GM18498 (cell line): ENCODE results near the gene DCUN1D2.
A peak's percentile ranks its signal among the peaks of the same experiment; 100 is the strongest.
"Not testable (repeated sequence)": the region's sequence is repeated elsewhere in the genome, so short reads cannot be mapped to it uniquely, and the experiment has no call there.

Experiments
- ATAC-seq: cut with Tn5 transposase; IDR thresholded peaks from one replicate; pipeline ENCODE4 v1.9.1; 2021; ENCODE audit warnings: mild to moderate bottlenecking, moderate library complexity; ENCODE audit not compliant: unreplicated experiment

Gene DCUN1D2

DNA sequence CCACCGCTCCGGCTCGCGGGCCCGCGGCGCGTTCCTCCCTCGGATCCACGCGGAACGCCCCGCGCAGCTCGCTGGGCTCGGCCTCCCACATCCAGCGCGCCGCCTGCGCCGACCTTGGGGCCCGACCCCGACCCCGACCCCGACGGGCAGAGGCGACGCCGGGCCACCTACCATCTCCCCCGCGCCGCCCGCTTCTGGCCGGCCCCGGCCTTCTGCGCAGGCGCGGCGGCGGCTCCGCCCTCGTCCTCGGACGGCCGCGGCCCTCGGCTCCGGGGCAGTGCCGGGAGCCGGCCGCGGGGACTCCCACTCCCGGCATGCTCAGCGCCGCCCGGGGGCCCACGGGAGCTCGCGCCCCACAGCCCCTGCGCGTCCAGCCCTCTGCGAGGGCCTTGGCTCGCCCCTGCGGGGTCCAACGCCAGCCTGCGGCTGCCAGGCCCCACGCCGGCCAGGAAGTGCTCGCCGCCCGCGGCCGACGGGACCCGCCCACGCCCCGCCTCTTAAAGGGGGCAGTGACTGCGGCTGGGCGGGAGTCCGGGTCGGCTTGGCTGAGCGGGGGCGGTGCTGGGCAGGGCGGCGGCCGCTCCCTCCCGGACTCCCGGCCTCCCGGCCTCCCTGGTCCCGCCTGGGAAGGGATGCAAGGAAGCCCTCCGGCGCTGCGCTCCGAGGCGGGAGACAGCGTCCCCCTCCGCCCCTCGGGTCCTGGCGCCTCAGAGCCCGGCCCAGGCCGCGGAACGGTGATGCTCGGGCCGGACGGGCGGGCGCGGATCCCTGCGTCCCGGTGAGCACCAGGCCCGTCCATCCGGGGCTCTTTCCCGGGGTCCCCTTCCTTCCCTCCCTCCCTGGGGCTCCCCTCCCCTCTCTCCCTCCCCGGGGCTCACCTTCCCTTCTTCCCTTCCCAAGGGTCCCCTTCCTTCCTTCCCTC lies at the start of gene DCUN1D2:
TSS of gene DCUN1D2 (minus strand) at position 216 of the 922 bp plus-strand sequence. CDS start at position 174, 42 bp downstream.
- peak; percentile 89 for ATAC-seq

DNA sequence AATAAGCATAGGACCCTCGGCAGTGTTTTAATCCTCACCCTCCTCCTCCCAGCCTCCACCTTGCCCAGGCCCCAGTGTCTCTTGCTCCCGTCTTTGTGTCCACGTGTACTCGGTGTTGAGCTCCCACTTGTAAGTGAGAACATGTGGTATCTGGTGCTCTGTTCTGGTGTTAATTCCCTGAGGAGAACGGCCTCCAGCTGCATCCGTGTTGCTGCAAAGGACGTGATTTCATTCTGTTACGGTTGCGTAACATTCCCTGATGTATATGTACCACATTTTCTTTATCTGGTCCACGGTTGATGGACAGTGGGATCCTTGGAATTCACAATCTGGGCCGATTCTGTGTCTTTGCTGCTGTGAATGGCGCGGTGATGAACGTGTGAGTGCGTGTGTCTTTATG lies 49.3 kb upstream of the DCUN1D2 start:
- ATAC-seq: no peak

DNA sequence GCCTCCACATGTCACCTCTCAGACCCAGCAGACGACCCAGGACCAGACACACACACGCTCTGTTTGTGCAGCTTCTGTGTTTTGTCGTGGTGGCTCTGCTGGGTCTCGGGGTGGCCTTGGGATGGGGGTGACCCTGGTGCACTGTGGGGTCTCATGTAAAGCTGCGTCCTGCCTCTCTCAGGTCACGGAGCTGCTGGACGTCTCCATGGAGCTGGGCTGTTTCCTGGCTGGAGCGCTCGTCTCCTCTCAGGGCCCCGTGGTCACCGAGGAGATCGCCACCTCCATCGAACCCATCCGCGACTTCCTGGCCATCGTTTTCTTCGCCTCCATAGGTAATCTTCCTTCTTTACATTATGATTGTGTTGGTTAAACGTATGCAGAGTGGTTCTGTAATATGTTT lies 48.7 kb upstream of the DCUN1D2 start:
- ATAC-seq: no peak

DNA sequence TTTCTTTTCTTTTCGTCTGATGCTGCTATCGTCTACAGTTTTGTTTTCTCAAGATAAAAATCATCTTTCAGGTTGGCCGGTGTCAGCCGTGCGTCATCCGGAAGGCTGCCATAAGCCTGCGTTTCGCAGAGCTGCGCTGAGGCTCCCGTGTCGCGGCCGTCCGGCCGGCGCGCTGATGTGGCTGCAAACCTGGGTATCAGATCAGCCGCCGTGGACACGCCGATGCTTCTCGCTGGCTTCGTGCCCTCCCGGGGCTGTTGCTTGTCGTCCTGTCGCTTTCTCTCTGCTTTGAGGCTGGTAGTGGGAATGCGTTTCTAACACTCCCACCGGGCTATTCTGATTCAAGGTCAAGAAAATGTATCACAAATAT lies 48.2 kb upstream of the DCUN1D2 start:
- no peak for ATAC-seq

DNA sequence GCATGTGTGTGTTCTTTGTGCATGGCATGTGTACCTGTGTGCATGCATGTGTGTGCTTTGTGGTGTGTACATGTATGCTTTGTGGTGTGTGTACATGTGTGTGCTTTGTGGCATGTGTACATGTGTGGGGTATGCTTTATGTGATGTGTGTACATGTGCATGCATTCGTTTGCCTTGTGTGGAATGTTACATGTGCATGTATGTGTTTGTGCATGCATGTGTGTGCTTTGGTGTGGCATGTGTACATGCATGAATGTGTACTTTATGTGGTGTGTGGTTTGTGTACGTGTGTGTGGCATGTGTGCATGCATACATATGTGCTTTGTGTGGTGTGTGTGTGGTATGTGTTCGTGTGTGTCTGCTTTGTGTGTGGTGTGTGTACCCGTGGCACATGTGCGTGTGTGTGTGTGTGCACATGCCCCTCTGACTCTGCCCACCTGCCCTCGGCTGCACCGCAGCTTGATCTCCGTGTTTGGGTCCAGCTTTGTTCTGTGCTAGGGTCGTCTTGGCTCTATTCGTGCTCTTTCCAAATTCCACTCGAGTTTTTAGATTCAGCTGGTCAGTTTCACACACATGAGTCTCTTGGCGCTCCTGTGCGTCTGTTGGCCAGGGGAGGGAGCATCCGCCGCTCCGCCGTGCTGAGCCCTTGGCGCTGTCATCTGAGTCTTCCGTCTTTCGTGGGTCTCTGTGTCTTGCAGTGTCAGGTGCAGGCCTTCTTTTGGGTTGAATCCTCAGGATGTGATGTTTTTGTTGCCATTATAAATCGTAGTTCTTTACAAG lies 47.6 kb upstream of the DCUN1D2 start:
- no peak for ATAC-seq

DNA sequence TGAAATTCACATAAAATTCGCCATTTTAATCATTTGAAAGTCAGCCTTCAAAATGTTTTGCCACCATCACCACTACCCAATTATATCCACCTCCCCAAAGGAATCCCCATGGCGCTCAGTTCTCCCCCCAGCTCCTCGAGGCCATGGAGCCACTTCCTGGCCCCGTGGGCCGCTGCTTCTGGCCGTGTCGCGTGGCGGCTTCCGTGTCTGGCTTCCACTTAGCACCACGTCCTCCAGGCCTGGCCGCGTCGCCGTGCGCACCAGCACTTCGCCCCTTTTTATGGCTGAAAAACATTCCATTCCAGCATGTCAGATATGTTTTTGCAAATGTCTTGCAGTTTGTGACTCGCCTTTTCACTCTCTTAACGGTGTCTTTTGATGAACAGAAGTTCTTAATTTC lies 46.7 kb upstream of the DCUN1D2 start:
- ATAC-seq: no peak

DNA sequence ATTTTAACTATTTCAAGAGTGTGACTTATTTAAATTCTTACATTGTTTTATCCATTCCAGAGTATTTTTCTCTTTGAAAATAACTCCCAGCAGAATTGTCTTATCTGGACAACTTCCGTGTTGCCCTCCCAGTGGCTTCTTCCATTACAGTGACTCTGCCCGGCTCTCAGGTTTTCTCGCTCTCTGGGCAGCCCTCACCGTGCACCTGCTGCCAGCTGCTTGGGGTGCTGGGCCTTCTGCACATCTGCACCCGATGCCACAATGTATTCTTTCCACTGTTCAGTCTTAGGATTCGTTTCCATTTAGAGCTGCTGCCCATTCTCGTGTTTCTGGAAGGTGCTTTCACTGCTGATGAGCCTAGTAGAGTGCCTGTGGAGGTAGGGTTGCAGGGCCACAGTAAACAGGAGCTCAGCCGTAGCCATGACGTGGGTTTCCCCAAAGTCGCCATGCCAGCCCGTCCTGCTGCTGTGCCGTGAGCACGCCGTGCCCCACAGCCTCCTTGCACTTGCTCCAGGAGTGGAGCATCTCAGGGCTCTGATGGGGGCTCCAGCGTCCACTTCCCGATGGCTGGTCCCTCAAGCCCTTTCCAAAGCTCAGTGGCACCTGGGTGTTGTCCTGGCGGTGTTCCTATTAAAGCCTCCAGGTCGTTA lies 46.1 kb upstream of the DCUN1D2 start:
- no peak for ATAC-seq

DNA sequence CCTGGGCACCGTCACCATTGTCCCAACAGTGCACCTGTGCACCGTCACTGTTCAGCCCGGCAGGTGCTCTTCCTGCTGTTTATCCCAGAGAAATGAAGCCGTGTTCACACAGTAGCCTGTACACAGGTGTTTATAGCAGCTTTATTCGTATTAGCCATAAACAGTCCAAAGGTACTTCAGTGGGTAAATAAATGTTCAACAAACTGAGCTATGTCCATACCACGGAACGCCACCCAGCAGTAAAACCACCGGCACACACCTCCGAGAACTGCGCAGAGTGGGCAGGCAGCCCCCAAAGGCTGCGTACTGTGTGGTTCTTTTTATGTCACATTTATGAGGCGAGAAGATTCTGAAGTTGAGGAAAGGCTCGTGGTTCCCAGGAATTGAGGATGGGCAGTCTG lies 44.9 kb upstream of the DCUN1D2 start:
- no peak for ATAC-seq

DNA sequence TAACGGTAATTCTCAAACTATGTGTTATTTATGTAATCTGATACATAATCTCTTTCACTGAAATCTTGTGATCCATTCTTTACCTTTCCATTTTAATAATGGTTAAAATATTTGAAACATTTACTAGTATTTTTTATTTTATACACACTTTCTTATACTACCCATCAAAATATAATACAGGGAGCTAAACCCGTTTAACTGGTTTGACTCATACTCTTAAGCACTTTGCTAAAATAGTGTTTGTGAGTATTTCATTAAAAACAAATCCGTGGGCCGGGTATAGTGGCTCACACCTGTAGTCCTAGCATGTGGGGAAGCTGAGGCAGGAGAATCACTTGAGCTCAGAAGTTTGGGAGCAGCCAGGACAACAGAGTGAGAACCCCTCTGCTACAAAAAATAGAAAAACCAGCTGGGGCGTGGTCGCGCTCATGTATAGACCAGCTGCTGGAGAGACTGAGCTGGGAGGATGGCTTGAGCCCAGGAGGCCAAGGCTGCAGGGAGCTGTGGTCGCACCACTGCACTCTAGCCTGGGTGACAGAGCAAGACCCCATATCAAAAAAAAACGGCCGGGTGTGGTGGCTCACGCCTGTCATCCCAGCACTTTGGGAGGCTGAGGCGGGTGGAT lies 43.8 kb upstream of the DCUN1D2 start:
- ATAC-seq: no peak

DNA sequence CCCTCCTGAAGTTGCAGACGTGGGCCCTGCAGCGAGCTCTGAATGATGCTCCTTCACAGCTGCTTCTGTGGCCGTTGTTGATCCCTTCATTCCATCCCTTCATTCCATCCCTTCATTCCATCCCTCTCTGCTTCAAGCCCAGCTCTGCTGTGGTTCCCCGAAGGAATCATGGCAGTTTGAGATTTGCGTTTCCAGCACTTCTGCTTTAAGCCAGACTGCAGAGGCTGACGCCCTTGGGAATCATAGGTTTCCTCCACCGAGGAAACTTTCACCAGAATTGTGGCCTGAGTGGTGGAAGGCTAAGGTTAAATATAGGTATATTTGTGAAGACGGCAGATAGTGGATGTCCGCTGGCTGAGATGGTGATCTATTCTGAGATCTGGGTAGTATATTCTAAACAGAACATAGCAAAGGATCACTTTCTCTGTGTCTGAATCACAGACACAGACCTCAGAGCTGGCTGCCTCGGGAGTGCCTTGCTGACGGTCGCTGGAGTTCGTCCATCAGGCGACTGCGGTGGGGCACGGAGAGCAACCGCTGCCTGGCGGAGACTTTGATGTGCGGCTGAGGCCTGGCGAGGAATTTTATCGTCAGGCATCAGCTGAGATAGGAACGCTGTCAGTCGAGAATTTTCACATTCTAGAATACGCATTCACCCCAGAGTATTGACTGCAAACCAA lies 42.8 kb upstream of the DCUN1D2 start:
- no peak for ATAC-seq

DNA sequence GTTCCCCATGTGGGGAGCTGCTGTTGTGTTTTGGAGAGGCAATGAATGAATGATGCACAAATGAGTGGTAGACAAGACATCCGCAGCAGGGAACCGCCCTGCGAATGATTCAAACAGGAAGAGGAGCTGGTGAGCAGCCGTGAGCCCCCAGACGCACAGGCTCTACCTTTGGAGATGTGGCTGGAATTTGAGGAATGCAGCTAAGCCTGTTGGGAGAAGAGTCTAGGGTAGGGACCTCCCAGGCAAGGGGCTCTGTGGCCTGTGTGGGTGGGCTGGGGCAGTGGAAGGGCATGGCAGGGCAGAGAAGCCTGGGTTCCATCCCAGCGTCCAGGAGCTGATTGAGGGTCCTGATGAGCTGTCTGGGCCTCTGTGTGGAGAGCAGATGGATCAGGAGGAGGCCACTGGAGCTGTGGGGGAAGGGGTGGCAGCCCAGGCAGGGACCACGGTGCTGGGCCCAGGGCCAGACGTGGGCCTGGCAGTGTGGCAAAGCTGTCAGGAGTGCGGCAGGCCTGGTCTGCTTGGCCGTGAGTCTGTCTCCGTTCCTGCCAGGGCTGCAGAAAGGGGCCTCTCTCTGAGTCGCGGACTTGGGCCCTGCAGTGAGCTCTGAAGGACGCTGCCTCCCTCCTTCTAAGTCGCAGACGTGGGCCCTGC lies 41.8 kb upstream of the DCUN1D2 start:
- no peak for ATAC-seq

DNA sequence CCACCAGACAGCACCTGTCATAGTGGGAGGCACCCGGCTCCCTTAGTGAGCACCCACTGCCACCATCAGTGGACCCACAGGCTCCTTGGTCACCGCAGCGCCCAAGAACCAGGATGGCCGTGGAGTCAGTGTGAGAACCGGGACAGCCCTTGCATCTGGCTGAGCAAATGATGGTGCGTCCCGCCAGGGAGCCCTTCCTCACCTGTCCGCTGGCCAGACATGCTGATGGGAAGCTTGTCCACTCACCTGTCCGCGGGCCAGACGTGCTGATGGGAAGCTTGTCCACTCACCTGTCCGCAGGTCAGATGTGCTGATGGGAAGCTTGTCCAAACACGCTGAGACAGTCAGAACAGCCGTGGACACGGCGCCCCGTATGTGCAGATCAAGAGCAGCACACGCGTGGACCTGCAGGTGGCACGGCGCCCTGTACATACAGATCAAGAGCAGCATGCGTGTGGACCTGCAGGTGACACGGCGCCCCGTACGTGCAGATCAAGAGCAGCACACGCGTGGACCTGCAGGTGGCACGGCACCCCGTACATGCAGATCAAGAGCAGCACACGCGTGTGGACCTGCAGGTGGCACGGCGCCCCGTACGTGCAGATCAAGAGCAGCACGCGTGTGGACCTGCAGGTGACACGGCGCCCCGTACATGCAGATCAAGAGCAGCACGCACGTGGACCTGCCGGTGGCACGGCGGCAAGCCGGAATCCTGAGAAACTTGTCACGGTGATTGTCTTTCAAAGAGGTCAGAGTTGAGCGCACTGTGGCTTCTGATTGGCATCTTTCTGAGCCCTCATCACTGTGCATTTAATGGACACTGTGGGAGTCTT lies 40.7 kb upstream of the DCUN1D2 start:
- no peak for ATAC-seq

DNA sequence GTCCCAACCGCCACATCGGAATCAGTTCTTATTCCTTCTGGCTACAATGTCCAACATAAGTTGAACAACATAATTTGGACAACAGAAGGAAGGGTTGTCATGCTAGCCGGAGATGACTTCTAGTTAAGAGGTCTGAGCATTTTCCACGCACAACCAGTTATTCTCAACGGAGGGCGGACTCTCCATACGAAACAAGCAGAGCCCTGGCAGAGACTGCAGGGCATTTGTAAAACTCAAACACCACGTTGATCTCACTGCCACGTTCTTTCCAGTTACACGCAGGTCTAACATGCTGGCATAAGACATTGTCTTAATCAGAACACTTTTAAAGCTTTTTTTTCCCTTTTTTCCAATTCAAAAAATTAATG lies 38.3 kb upstream of the DCUN1D2 start:
- no peak for ATAC-seq

DNA sequence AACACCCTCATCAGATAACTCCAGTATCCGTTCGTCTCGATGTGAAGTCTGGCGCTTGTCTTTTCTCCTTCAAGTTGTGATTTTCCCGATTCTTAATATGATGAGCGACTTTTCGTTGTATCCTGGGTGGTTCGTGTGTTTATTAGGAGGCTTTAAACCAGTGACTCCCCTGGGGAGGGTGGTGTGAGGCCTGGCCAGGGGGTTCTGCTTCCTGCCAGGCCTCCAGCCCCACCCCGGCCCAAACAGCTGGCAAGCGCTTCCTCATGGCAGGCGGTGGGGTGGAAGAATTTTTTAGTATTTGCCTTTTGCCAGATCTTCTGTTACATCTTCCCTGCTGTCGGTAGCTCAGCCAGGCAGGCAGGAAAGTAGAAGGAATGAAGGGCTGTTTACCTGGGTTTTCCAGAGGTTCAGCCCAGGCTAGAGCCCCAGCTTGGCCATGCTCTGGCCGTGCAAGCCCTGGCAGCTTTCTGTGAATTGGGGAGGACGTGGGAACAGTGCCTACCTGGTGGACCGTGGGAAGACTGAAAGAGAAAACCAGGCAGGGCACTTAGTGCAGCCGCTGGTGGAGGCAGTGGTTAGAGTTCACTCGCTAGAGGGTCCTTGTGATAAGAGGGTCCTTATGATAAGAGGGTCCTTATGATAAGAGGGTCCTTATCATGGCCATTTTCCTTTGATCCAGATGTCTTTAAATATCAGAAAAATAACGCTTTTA lies 37.7 kb upstream of the DCUN1D2 start:
- no peak for ATAC-seq

DNA sequence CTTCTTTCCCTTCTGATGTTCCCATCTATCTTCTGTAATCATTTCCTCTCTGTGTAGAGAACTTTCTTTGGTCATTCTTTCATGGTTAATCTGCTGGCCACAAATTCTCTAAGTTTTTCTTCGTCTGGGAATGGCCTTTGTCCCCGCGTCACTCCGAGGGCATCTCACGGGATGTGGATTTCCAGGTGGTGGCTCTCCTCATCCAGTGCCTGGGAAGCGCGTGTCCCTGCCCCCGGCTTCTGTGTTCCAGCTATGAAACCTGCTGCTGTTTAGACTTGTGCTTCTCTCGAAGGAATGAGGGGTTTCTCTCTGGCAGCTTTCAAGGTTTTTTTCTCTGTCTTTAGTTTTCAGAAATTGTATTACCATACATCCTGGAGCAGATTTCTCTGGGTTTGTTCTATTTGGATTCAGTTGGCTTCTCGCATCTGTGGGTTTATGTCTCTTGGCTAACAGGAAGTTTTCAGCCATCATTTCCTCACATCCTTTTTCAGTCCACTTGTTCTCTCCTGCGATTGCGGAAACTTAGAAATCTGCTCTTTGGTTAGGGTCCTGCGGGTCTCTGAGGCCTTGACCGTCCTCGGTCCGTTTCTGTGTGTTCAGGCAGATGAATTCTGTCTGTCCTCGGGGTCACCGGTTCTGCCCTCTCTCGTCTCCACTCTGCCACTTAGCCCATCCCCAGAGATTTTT lies 36.9 kb upstream of the DCUN1D2 start:
- no peak for ATAC-seq

DNA sequence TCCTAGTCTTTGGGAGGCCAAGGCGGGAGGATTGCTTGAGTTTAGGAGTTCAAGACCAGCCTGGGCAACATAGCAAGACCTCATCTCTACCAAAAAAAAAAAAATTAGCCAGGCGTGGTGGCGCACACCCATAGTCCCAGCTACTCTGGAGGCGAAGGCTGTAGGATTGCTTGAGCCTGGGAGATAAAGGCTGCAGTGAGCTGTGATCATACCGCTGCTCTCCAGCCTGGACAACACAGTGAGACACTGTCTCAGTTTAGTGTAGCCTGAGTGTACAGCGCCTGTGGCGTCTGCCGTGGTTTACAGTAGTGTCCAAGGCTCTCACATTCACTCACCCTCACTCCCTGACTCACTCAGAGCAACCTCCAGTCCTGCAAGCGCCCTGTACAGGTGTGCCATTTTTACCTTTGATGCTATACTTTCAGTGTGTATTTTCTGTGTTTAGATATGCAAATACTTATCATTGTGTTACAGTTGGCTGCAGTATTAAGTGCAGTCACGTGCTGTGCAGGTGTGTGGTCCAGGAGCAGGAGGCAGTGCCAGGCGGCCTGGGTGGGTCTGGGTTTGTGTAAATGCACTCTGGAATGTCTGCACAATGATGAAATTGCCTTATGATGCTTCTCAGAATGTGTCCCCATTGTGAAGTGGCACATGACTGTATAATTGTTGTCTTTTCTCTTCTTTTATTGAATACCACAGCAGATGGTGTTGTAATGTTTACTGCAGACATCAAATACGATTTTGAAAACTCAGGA lies 36.1 kb upstream of the DCUN1D2 start:
- ATAC-seq: no peak

DNA sequence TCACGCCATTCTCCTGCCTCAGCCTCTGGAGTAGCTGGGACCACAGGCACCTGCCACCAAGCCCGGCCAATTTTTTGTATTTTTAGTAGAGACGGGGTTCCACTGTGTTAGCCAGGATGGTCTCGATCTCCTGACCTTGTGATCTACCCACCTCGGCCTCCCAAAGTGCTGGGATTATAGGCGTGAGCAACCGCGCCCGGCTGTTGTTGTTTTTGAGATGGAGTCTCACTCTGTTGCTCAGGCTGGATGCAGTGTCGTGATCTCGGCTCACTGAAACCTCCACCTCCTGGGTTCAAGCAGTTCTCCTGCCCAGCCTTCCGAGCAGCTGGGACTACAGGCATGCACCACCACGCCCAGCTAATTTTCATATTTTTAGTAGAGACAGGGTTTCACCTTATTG lies 31.9 kb upstream of the DCUN1D2 start:
- ATAC-seq: not testable (repeated sequence)
